ENCODE results near the gene GRWD1. TPM values are rescaled to one million over a fixed set of nuclear protein-coding genes. Genes with fewer than 3 reads are reported as not detected.

GRWD1 gene
- total and polyA plus RNA-seq, 5 donors from 2014 or later, result 29.0 to 52.9 (median 35.5) TPM

DNA sequence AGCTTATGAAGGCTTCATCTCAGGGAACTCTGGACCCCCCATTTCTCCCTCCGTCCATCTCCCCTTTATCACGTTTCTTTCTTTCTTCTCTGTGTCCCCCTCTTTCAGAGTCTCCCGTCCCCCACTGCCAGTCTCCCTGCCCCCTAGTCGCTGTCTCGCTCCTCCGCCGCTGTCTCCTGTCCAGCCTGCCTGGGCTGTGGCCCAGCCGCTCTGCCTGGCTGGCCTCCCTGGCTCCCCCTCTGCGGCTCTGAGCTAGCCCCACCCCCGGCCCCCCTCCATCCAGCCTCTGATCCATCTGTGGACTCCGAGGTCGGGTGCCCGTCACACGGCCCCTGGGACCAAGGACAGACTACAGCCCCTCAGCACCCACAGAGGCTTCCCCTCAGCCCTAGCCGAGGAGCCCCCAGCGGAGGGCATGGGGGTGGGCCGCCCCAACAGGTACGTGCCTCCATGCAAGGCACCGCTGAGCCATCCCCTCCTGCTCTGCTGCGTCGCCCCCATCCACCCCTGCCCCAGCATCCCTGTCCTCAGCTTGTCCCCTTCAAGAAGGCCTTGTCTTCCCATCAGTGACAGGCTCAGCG is 8.5 kb downstream of the GRWD1 start:
- Mint-ChIP-seq H3K4me3 (no peak overlapping the region), H3K36me3 (peaks cover 10% of the 10 kb centered on the region), H3K9me3 (no peaks in the 10 kb centered on the region), H3K27me3 (no peaks in the 10 kb centered on the region), H3K4me1 (peaks cover 0 to 7% (median 2%) of the 10 kb centered on the region in 4 donors), H3K27ac (no peak overlapping the region)
- Histone ChIP-seq H3K27me3 (ENCODE audit: control insufficient read depth, insufficient read depth, low read length) (no peaks in the 10 kb centered on the region), H3K4me1 (ENCODE audit: control insufficient read depth, insufficient read depth, low read length, poor library complexity, severe bottlenecking) (no peaks in the 10 kb centered on the region), H3K9me3 (ENCODE audit: control insufficient read depth in 2 of 2, low read length in 2 of 2) (no peaks in the 10 kb centered on the region), H3K36me3 (ENCODE audit: control insufficient read depth, insufficient read depth, low read length) (peaks cover 58% of the 10 kb centered on the region), H3K4me3 (ENCODE audit: low read depth, low read length) (no peak overlapping the region), H3K27ac (ENCODE audit: insufficient read depth, low read length, poor library complexity, severe bottlenecking) (no peak overlapping the region)
- ATAC-seq (ENCODE audit: low read depth in 2 of 2) (peak in 1 of 2 donors; percentile 28), DNase-seq (no peak)

DNA sequence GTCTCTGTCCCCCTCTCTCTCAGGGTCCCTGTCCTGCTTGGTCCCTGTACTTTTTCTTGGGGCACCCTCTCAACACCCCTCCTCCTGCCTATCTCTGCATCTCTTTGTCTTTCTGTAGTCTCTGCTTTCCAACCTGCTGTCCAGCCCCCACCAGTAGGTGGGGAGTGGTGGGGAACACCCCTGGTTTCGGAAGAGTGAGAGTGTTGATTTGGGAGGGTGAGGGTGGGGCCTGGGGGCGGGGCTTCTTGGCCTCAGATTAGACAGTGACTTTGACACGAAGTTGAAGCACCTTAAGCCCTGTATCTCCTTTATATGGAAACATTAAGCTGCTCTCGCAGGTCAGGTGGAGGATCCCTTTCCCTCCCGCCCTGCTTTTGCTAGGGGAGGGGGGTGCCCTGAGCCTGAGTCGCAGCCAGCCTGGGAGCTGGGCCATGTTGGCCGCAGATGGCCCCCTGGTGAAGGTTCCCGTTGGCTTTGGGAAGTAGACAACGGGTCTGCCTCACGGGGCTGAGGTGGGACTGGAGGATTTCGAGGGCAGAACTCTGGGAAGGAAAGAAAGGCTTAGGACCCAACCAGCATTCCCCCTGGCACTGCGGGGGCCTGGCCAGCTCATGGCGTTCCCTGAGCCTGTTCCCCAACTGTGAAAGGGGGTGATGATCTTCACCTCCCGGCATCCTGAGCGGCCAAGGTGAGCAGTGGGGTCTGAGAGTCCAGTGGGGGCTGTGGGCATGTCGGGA is 9.6 kb downstream of the GRWD1 start, which contains the start of gene KCNJ14:
Gene KCNJ14, plus strand, starts transcription at position 404 of the 737 bp plus-strand sequence. CDS start 6,151 bp downstream, outside the sequence.
- H3K27me3 ChIP-seq (ENCODE audit: control insufficient read depth, insufficient read depth, low read length), result no peaks in the 10 kb centered on the region
- Mint-ChIP-seq H3K9me3 (no peaks in the 10 kb centered on the region), H3K4me1 (peaks cover 0 to 7% (median 2%) of the 10 kb centered on the region in 4 donors), H3K4me3 (no peak within 1 kb of the TSS), H3K36me3 (peaks cover 10% of the 10 kb centered on the region), H3K27me3 (no peaks in the 10 kb centered on the region), H3K27ac (peak within 1 kb of the TSS in 1 of 3 donors; percentile 32)
- no peaks in the 10 kb centered on the region for H3K4me1 ChIP-seq (ENCODE audit: control insufficient read depth, insufficient read depth, low read length, poor library complexity, severe bottlenecking)
- H3K9me3 ChIP-seq (ENCODE audit: control insufficient read depth in 2 of 2, low read length in 2 of 2), result no peaks in the 10 kb centered on the region
- no peak within 1 kb of the TSS for H3K27ac ChIP-seq (ENCODE audit: insufficient read depth, low read length, poor library complexity, severe bottlenecking)
- DNase-seq (no peak), ATAC-seq (ENCODE audit: low read depth in 2 of 2) (no peak)
- H3K4me3 ChIP-seq (ENCODE audit: low read depth, low read length), result no peak within 1 kb of the TSS
- H3K36me3 ChIP-seq (ENCODE audit: control insufficient read depth, insufficient read depth, low read length), result peaks cover 48% of the 10 kb centered on the region

DNA sequence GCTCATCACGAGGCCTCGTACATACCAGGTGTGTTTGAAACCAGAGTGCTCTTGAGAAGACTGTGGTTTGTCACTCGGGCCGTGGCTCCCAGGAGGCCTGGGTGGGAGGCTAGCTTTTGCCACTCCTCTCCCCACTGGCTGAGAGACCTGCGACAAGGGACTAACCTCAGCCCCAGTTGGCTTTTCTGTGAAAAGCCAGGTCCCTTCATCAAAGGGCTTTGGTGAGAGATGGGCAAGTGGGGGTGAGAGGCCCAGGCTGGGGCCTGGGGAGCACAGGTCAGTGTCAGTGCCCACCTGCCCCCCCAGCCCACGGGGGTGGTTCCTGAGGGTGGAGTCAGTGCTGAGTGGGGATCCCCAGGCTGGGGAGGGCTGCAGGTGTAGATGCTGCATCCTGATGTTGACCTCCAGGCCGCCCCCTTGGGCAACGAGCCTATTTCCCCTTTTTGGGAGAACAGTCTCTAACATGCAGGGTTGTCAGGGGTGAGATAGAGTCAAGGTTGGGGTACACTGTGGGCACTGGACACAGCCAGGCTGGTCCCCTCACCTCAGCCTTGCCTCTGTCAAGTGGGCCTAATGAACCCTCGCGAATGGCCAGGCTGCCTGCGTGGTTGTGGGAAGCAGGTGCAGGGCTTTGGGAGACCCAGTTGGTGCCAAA is 10.3 kb downstream of the GRWD1 start:
- no peaks in the 10 kb centered on the region for H3K27me3 Mint-ChIP-seq
- no peak overlapping the region for H3K27ac Mint-ChIP-seq
- no peaks in the 10 kb centered on the region for H3K9me3 Mint-ChIP-seq
- Histone ChIP-seq H3K4me3 (ENCODE audit: low read depth, low read length) (no peak overlapping the region), H3K9me3 (ENCODE audit: control insufficient read depth in 2 of 2, low read length in 2 of 2) (no peaks in the 10 kb centered on the region), H3K4me1 (ENCODE audit: control insufficient read depth, insufficient read depth, low read length, poor library complexity, severe bottlenecking) (no peaks in the 10 kb centered on the region), H3K36me3 (ENCODE audit: control insufficient read depth, insufficient read depth, low read length) (peaks cover 41% of the 10 kb centered on the region), H3K27me3 (ENCODE audit: control insufficient read depth, insufficient read depth, low read length) (no peaks in the 10 kb centered on the region), H3K27ac (ENCODE audit: insufficient read depth, low read length, poor library complexity, severe bottlenecking) (no peak overlapping the region)
- no peak for ATAC-seq (ENCODE audit: low read depth in 2 of 2)
- H3K4me3 Mint-ChIP-seq, result no peak overlapping the region
- no peak for DNase-seq
- H3K4me1 Mint-ChIP-seq, result peaks cover 0 to 7% (median 2%) of the 10 kb centered on the region in 4 donors
- H3K36me3 Mint-ChIP-seq, result peaks cover 12% of the 10 kb centered on the region

DNA sequence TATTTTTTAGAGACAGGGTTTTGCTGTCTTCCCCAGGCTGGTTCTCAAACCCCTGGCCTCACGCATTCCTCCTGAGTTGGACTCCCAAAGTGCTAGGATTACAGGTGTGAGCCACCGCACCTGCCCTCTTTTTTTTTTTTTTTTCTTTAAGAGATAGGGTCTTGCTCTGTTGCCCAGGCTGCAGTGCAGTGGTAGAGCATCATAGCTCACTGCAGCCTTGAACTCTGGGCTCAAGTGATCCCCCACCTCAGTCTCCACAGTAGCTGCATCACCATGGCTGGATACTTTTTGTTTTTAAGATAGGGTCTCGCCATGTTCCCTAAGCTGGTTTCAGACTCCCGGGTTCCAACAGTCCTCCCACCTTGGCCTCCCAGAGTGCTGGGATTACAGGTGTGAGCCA is 11.1 kb downstream of the GRWD1 start:
- H3K4me3 Mint-ChIP-seq, result no peak overlapping the region
- peaks cover 0 to 7% (median 2%) of the 10 kb centered on the region in 4 donors for H3K4me1 Mint-ChIP-seq
- ATAC-seq (ENCODE audit: low read depth in 2 of 2), result no peak
- H3K27me3 ChIP-seq (ENCODE audit: control insufficient read depth, insufficient read depth, low read length), result no peaks in the 10 kb centered on the region
- no peak for DNase-seq
- no peaks in the 10 kb centered on the region for H3K27me3 Mint-ChIP-seq
- H3K36me3 ChIP-seq (ENCODE audit: control insufficient read depth, insufficient read depth, low read length), result peaks cover 33% of the 10 kb centered on the region
- no peak overlapping the region for H3K4me3 ChIP-seq (ENCODE audit: low read depth, low read length)
- peaks cover 12% of the 10 kb centered on the region for H3K36me3 Mint-ChIP-seq
- H3K4me1 ChIP-seq (ENCODE audit: control insufficient read depth, insufficient read depth, low read length, poor library complexity, severe bottlenecking), result no peaks in the 10 kb centered on the region
- no peak overlapping the region for H3K27ac ChIP-seq (ENCODE audit: insufficient read depth, low read length, poor library complexity, severe bottlenecking)
- H3K9me3 Mint-ChIP-seq, result no peaks in the 10 kb centered on the region
- H3K27ac Mint-ChIP-seq, result peak overlapping the region in 1 of 3 donors; percentile 48
- H3K9me3 ChIP-seq (ENCODE audit: control insufficient read depth in 2 of 2, low read length in 2 of 2), result no peaks in the 10 kb centered on the region

DNA sequence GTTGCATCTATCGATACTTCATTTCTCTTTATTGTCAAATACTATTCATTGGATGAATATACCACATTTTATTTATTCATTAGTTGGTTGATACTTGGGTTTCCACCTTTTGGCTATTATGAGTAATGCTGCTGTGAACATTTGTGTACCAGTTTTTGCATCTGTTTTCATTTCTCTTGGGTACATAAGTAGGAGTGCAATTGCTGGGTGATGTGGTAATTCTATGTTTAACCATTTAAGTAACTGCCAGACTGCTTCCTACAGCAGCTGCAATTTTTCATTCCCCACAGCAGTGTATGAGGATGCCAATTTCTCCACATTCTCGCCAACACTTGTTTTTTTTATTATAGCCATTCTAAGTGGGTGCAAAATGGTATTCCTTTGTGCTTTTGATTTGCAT is 12.2 kb downstream of the GRWD1 start:
- Histone ChIP-seq H3K27ac (ENCODE audit: insufficient read depth, low read length, poor library complexity, severe bottlenecking) (no peak overlapping the region), H3K4me3 (ENCODE audit: low read depth, low read length) (no peak overlapping the region), H3K27me3 (ENCODE audit: control insufficient read depth, insufficient read depth, low read length) (no peaks in the 10 kb centered on the region), H3K4me1 (ENCODE audit: control insufficient read depth, insufficient read depth, low read length, poor library complexity, severe bottlenecking) (no peaks in the 10 kb centered on the region), H3K9me3 (ENCODE audit: control insufficient read depth in 2 of 2, low read length in 2 of 2) (no peaks in the 10 kb centered on the region), H3K36me3 (ENCODE audit: control insufficient read depth, insufficient read depth, low read length) (peaks cover 26% of the 10 kb centered on the region)
- Mint-ChIP-seq H3K36me3 (peaks cover 12% of the 10 kb centered on the region), H3K27ac (peak overlapping the region in 1 of 3 donors; percentile 1), H3K27me3 (no peaks in the 10 kb centered on the region), H3K4me3 (no peak overlapping the region), H3K4me1 (peaks cover 0 to 7% (median 2%) of the 10 kb centered on the region in 4 donors), H3K9me3 (no peaks in the 10 kb centered on the region)
- DNase-seq, result no peak
- no peak for ATAC-seq (ENCODE audit: low read depth in 2 of 2)

DNA sequence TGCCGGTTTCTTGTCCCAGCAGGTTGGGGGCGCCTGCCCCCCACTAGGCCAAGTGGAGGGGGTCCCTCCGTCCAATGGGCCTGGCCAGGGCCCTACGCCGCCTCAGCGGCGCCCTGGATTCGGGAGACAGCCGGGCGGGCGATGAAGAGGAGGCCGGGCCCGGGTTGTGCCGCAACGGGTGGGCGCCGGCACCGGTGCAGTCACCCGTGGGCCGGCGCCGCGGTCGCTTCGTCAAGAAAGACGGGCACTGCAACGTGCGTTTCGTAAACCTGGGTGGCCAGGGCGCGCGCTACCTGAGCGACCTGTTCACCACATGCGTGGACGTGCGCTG is 15.8 kb downstream of the GRWD1 start:
- Mint-ChIP-seq H3K27ac (no peak overlapping the region), H3K4me3 (no peak overlapping the region), H3K36me3 (peaks cover 7% of the 10 kb centered on the region), H3K27me3 (peaks cover 5% of the 10 kb centered on the region), H3K9me3 (no peaks in the 10 kb centered on the region), H3K4me1 (peaks cover 0 to 5% (median under 1%) of the 10 kb centered on the region in 4 donors)
- Histone ChIP-seq H3K27me3 (ENCODE audit: control insufficient read depth, insufficient read depth, low read length) (no peaks in the 10 kb centered on the region), H3K9me3 (ENCODE audit: control insufficient read depth in 2 of 2, low read length in 2 of 2) (no peaks in the 10 kb centered on the region), H3K27ac (ENCODE audit: insufficient read depth, low read length, poor library complexity, severe bottlenecking) (no peak overlapping the region), H3K4me1 (ENCODE audit: control insufficient read depth, insufficient read depth, low read length, poor library complexity, severe bottlenecking) (no peaks in the 10 kb centered on the region), H3K4me3 (ENCODE audit: low read depth, low read length) (no peak overlapping the region), H3K36me3 (ENCODE audit: control insufficient read depth, insufficient read depth, low read length) (peaks cover under 1% of the 10 kb centered on the region)
- DNase-seq (no peak), ATAC-seq (ENCODE audit: low read depth in 2 of 2) (no peak)

DNA sequence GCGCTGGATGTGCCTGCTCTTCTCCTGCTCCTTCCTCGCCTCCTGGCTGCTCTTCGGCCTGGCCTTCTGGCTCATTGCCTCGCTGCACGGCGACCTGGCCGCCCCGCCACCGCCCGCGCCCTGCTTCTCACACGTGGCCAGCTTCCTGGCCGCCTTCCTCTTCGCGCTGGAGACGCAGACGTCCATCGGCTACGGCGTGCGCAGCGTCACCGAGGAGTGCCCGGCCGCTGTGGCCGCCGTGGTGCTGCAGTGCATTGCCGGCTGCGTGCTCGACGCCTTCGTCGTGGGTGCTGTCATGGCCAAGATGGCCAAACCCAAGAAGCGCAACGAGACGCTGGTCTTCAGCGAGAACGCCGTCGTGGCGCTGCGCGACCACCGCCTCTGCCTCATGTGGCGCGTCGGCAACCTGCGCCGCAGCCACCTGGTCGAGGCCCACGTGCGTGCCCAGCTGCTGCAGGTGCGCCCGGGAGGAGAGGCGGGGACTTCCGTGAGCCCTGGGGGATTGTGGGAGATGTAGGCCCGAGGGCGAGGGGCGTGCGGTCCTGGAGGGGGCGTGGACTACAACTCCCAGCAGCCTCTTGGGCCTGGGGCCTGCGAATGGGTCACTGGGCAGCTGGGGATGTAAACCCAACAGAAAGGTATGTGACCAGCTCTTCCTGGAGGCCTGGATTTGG is 16.3 kb downstream of the GRWD1 start:
- no peak overlapping the region for H3K27ac ChIP-seq (ENCODE audit: insufficient read depth, low read length, poor library complexity, severe bottlenecking)
- no peaks in the 10 kb centered on the region for H3K9me3 Mint-ChIP-seq
- peaks cover 5% of the 10 kb centered on the region for H3K27me3 Mint-ChIP-seq
- peaks cover 0 to 5% (median under 1%) of the 10 kb centered on the region in 4 donors for H3K4me1 Mint-ChIP-seq
- peak overlapping the region in 1 of 4 donors; percentile 89 for H3K4me3 Mint-ChIP-seq
- no peaks in the 10 kb centered on the region for H3K36me3 ChIP-seq (ENCODE audit: control insufficient read depth, insufficient read depth, low read length)
- H3K27ac Mint-ChIP-seq, result no peak overlapping the region
- H3K9me3 ChIP-seq (ENCODE audit: control insufficient read depth in 2 of 2, low read length in 2 of 2), result no peaks in the 10 kb centered on the region
- H3K4me1 ChIP-seq (ENCODE audit: control insufficient read depth, insufficient read depth, low read length, poor library complexity, severe bottlenecking), result no peaks in the 10 kb centered on the region
- peaks cover 6% of the 10 kb centered on the region for H3K36me3 Mint-ChIP-seq
- no peak for ATAC-seq (ENCODE audit: low read depth in 2 of 2)
- H3K4me3 ChIP-seq (ENCODE audit: low read depth, low read length), result no peak overlapping the region
- no peak for DNase-seq
- H3K27me3 ChIP-seq (ENCODE audit: control insufficient read depth, insufficient read depth, low read length), result no peaks in the 10 kb centered on the region

All from CD4-positive, CD25-positive, alpha-beta regulatory T cell (primary cell).